Bone marrow (tissue), 2 donors: ENCODE measurements around the gene SLC66A2.
"Not testable (repeated sequence)": the region's sequence is repeated elsewhere in the genome, so short reads cannot be mapped to it uniquely, and the experiment has no call there.

Source experiments
- DNase-seq, 2 donors: peaks; one replicate each; lab custom pipeline; 2025; lab: John Stamatoyannopoulos, UW

SLC66A2 gene

DNA sequence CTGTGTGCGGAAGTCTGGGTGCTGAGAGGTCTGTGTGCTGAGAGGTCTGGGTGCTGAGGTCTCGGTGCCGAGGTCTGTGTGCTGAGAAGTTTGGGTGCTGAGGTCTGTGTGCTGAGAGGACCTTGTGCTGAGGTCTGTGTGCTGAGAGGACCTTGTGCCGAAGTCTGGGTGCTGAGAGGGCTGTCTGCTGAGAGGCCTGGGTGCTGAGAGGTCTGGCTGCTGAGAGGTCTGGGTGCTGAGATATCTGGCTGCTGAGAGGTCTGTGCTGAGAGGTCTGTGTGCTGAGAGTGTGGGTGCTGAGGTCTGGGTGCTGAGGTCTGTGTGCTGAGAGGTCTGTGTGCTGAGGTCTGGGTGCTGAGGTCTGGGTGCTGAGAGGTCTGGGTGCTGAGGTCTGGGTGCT is 86.5 kb downstream of the SLC66A2 start:
- not testable (repeated sequence) for DNase-seq

DNA sequence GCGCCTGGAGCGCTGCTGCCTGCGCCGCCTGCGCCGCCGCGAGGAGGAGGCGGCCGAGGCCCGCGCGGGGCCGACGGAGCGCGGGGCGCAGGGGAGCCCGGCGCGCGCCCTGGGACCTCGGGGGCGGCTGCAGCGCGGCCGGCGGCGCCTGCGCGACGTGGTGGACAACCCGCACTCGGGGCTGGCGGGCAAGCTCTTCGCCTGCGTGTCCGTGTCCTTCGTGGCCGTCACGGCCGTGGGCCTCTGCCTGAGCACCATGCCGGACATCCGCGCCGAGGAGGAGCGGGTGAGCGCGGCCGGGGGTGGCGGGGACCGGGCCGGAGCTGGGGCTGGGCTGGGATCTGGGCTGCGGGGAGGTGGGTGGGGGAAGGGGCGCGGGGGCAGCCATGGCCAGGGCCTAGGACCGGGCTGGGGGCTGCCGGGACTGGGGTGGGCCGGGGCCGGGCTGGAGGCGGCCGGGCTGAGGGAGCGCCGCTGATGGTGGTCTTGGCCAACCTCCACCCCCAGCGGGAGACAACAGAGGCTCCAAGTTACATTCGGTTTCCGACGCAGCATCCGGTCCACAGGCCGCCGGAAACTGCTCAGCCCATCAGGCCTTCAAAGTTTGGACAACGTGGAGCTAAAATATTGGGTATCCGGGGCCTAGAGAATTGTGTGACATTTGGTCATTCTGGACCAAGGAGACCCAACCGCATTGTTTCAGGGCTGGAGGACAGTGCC is 87.3 kb downstream of the SLC66A2 start:
- no peak for DNase-seq

GRCh38 chr18:79863161-79864005 is 88.1 kb downstream of the SLC66A2 start:
- DNase-seq, result no peak

- no peak for DNase-seq
Observed at GRCh38 chr18:79862562-79862961, 88.9 kb downstream of the SLC66A2 start.

GRCh38 chr18:79861687-79862086 is 89.8 kb downstream of the SLC66A2 start:
- no peak for DNase-seq

- no peak for DNase-seq
Observed at GRCh38 chr18:79859314-79859713, 92.1 kb downstream of the SLC66A2 start.

GRCh38 chr18:79857082-79857671 is 94.3 kb downstream of the SLC66A2 start:
- DNase-seq, result no peak

DNA sequence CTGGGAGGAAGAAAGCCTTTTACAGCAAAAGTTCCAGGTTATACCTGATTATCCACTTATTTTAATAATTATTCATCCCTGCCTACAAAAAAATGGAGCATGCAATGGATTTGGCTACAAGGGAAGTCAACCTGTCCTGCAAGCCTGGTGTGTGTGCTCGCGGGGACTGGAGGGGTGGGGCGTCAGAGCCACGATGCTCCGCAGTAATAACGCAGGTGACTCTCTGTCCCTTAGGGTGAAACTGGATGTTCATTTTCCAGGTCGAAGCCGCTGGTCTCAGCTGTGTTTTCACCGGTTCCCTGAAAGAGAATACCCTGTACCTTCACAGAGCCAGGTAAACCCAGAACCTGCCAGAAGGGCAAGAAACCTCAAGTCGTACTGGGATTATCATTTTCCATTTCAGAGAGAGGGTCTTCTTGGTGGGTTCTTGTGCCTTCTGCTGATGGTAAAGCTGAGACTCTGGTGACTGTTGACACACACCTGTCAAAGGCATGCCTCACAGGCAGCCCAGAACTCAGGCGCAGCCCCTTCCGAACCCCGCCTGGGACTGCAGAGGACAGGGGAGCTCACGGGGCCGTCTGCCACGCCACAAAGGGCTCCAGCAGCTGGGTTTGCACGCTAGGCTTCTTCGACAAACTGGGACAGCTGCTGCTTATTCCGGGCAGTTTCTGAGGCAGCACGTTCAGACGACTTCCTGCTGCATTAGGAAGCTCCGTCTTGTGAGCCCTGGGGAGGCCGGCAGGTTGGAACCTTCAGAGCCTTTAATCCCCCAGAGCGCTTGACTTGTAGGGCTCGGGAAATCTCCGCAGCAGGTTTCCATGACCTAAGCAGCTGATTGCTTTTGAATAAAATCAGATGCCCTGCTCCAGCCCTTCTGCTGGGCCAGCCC is 95.1 kb downstream of the SLC66A2 start:
- DNase-seq, result no peak

GRCh38 chr18:79855147-79855933 is 96.1 kb downstream of the SLC66A2 start:
- DNase-seq, result no peak

DNA sequence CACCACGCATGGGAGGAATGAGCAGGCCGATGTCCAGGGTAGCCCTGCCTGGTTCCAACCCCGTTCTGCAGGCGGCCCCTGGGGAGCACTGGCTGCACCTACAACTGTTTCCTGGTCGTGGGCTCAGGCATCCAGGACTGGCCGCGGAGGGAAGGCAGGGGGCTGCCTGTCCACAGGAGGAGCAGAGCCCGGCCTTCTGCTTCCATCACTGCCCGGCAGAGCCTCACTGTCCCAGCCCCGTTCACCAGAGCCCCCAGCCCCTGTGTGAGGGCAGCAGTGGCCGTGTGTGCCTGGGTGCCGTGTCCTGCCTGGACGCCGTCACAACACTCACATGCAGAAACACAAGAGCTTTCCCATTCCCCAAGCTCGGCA is 97.5 kb downstream of the SLC66A2 start:
- DNase-seq, result no peak

DNA sequence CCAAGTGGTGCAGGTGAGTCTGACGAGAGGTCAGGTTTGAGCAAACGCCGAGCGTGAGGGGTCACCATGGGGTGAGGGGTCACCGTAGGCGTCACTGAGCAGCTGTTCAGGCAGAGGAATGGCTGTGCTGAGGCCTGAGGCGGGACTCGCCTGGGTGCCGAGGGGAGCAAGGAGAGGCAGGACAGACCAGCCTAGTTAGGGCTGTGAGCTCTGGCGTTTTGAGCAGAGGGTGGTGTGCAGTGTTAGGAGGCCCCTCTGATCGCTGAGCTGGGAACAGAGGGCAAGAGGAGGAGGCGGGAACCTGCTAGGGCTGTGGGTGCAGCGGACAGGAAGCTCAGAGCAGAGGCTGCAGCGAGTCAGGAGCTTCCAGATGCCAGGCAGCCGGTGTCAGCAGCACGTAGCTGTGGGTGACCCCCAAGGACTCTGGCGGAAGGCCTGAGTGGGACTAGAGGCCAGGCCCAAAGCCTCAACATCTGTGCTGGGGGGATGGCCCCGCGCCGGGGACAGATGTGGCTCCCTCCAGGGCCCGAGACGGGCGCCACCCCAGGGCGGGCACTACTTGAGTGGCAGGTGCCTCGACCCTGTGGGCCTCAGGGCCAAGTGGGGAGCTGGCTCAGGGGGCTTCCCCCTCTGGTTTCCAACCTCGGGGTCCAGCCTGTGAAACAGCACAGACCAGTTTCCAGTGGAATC is 98.0 kb downstream of the SLC66A2 start:
- no peak for DNase-seq

DNA sequence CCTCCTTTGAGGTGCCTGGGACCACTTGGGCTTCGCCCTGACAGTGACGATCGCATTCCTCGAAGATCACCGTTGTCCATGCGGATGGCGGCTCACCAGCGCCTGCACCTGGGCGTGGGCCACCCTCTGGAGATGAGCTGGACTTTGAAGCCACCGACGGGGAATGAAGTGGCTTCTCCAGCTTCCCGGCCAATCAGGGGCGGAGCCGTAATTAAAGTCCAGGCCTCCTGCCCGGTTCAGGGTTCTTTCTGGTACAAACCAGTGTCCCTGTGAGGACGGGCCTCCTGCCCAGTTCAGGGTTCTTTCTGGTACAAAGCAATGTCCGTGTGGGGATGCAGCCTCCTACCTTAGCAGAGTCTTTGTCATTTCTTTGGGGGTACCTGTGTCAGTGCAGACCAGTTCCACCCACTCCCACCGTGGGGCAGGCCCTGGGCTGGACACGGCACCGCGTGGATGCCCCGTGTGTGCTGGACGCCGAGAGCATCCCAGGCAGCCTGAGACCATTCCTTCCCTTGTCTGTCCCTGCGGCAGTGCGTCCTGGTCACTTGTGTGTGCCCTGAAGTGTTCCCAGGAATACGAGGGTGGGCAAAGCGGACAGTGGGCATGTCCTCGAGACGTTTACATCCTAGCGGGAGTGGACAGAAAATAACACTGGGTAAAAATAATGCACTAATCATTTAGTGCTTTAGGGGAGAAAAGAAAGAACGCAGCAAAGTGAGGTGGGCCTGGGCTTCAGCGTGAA is 98.7 kb downstream of the SLC66A2 start:
- no peak for DNase-seq
